Activated CD4-positive, alpha-beta T cell treated with anti-CD3 and anti-CD28 coated beads, Interleukin-2, amount 50 U/mL, for 4 hours (primary cell): ENCODE results near the gene ROM1.
"Not testable (repeated sequence)": the region's sequence is repeated elsewhere in the genome, so short reads cannot be mapped to it uniquely, and the experiment has no call there.

Experiments
- DNase-seq, 2 experiments: peaks; one replicate each; pipeline ENCODE4 v3.0.0-alpha.2; 2020

The ROM1 gene, protein sequence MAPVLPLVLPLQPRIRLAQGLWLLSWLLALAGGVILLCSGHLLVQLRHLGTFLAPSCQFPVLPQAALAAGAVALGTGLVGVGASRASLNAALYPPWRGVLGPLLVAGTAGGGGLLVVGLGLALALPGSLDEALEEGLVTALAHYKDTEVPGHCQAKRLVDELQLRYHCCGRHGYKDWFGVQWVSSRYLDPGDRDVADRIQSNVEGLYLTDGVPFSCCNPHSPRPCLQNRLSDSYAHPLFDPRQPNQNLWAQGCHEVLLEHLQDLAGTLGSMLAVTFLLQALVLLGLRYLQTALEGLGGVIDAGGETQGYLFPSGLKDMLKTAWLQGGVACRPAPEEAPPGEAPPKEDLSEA

DNA sequence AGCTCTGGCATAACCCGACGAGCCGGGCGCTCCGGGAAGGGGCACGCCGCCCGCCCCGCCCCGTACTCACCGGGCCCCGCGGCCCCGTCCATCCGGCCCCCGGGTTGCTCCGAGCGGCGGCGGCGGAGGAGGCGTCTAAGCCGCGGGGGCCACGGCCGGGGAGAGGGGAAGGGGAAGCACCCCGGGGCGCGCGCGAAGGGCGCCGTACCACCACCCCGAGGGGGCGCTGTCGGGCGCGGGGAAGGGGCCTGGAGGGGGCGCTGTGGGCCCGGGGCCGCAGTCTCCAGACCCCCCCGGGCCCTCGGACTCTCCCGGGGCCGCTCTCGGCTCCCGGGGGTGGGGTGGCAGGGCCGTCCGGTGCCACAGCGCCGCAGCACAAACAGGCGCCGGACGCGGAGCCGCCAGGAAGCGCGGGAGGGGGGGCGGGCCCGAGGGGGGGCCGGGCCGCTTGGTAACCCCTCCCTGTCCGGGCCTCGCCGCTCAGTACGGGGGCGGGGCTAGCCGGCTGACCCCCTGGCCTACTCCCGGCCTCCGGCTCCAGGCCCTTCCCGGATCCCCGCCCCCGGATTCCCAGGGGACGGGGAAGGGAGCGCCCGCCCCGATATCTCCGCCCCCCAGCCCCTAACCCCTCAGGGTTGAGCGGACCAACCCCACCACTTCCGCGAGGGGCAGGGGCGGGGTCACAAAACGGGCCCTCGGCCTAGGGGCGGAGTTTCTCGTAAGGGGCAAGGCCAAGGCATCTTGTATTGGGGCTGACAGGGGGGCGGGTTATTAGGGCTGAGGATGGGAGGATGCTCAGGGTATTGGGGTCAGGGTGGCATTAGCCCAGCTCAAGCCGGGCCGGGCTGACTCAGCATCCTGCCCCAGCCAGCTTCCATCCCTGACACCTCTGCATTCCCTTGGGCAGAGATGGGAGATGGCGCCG is at the start of gene ROM1, which contains the start of gene EML3:
ROM1 (plus strand) TSS at position 892 of the 925 bp plus-strand sequence; CDS start at position 917, 25 bp downstream.
EML3 (minus strand) TSS at position 410 of the 925 bp plus-strand sequence; CDS start at position 92, 318 bp downstream.
- peak; percentile 85 to 88 for DNase-seq

GRCh38 chr11:62565100-62565802 is 47.8 kb upstream of the ROM1 start:
- no peak for DNase-seq

DNA sequence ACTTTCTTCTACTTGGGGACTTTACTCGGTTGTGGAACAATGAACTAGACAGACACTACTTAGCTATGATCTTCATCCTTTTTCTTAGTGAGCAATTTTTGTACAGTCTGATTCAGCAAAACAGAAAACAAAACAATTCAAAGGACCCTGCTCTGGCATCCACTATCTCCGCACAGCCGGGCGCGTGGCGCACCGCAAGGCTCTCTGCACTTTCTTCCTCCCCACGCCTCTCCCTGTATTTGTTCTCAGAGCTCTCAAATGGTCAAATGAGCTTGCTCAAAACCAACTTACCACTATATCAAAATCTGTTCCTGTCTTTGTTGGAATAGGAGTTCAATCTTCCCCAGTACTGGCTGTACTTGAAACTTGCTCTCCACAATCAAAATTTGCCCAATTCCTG is 46.8 kb upstream of the ROM1 start:
- DNase-seq = no peak

GRCh38 chr11:62567018-62567633 is 45.9 kb upstream of the ROM1 start:
- DNase-seq = no peak

GRCh38 chr11:62569611-62570010 is 43.4 kb upstream of the ROM1 start:
- no peak for DNase-seq

DNA sequence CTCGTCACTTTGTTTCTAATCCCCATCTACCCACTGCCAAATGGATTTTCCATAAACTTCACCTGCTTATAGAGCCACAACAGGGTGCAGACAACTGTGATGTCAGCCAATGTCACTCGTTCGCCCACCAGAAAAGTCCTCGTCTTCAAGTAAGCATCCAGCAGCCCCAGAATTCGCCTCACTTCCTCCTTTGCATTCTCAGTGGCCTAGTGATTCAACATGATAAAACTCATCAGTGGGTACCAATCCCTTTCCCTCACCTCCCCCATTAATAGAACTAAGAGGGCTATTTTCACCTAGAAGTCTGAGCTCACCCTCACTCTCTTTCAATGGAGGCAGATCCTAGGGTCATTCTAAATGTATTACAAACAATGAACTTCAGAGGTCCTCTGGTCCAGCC is 42.2 kb upstream of the ROM1 start:
- not testable (repeated sequence) for DNase-seq

- DNase-seq = not testable (repeated sequence)
Observed at GRCh38 chr11:62571493-62571892, 41.6 kb upstream of the ROM1 start.

- DNase-seq = no peak
Observed at GRCh38 chr11:62572431-62572830, 40.6 kb upstream of the ROM1 start.

DNA sequence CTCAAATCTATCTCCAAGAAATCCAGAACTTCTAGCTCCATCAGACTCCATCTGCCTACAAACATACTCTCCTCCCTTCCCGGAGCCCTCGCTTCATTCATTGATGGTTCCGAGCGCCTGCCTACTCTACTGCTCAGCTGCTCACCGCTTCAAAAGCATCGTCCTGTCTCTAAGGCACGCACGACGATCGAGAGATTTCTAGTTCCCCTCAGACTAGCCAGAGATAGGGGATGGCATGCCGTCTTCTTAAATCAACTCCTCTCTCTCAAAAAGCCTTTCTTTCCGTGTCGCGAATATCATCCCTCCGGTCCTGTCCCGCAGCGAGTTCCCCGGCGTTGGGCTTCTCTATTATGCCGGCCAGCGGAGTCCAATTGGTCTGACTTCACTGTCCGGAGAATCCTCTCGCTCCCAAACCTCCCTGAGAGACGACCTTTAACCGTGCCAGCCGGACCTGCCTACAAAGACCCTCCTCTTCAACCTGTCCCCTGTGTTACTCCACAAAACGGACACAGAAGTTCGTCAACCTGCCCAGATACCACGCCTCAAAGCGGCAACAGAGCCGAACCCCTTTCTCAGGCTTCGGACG is 40.0 kb upstream of the ROM1 start:
- DNase-seq = peak in 1 of 2 experiments; percentile 21

DNA sequence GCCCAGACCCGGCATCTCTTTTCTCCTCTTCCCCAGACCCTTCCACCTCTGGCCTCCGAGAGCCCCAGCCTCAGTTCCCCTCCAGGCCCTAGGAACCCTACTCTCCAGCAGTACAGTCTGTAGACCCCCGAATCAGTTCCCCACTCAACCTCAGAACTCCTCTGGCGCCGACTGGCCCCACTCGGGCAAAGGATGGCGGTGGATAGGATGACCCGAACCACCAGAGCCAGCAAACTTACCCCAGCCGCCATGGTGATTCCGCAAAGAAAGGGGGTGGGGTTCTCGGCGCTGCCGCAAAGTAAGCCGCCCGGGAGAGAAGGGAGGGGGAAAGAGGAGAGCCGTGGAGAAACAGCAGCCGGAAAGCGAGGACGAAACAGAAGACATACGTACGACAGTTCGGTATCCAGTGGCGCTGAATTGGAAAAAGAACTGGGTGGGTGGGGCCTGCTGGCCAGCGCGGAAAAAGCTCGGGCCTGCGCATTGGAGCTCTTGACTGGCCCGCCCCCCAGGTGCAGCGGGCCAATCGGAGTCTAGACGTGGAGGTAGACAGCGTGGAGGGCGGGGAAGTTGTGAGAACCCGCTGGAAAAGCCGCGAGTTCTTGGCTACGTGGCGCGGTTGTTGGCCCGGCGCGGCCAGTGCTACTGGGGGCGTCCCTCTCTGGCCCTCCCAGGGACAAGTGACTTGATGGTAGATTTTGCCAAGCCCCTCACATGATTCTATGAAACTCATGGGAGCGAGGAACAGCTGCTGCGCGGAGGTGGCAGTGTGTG is 39.3 kb upstream of the ROM1 start, which contains the start of gene EEF1G:
EEF1G (minus strand) TSS at position 300 of the 771 bp plus-strand sequence; CDS start at position 251, 49 bp downstream.
- DNase-seq = peak; percentile 97

DNA sequence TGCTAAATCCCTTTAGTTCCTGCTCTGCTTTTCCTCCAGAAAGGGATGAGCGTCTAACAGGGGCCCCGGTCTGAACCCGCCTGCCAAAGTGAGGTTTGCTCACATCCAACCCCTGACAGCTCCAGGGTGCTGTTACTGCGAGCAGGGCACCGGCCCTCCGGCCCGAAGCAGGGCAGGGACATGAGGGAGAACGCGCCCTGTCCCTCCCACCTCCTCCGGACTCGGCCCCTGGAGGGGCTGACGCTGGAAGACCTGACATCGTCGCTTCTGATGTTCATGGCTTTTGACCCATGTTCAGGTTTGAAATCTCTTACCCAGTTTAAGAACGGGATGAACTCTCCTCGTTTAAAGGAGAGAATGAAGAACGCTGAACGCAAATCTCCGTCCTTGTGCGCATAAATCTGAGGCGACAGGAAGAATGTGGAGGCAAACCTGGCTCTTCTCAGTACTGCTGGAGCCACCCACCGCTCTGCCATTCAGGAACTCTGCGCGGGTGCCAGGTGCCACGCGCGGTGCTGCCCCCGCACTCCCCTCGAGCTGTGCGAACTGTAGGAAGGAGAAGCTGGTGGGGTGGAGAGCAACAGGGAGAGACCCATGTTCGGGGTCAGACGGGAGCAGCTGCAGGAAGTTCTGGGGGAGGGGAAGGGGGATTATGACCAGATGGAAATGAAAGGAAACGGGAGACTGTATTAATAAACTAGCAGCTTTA is 38.5 kb upstream of the ROM1 start:
- DNase-seq = no peak

DNA sequence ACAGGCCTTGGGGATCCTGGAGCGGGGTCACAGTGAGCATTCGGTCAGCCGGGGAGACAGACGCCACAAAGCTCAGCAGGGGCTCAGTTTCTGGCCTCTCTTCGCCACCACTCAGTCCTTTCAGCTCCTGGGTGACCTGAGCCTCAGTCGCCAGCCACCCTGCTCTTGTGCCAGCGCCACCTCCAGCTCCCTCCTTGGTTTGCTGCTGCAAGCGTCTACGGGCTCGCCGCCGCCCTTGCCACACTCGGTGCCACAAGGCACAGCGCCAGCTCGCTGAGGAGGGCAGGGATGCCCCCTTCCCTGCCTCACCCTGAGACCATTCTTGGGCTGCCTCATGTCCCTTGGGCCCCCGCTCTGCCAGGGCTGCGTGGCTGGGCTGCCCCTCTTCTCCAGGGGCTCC is 37.9 kb upstream of the ROM1 start:
- no peak for DNase-seq

DNA sequence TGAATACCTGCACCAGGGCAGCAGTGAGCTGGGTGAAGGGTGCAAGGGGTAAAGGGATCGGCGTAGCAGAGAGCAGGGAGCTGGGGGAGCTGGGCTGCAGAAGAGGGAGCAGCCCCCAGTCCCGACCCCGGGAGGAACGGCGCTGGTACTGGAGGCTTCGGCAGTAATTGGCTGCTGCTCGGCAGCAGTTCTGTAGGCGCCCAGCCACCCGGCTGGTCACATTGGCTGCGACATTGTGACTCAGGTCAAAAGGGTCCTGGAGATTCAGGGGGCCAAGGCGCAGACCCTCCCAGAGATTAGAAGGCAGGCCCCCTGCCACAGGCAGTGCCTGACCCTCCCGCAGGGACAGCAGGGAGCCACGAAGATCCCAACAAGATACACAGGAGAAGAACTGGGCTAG is 37.2 kb upstream of the ROM1 start:
- DNase-seq = no peak

GRCh38 chr11:62577046-62577714 is 35.9 kb upstream of the ROM1 start:
- DNase-seq = no peak

DNA sequence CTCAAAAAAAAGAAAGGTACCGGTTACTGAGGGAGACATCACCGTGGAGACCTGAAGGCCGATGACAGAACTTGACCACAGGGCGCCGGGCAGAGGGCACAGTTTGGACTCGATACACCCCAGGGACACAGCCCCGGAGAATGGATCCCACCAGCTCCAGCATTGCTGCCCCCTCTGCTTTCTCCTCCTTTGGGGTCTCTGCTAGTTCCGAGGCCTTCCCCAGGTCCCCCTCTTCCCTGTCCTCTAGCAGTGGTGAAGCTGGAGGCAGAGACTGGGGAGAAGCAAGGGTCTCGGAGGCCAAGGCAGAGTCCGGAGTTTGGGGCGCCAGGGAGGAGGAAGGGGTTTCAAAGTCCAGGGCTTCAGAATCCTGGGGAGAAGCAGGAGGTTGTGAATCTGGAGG is 34.5 kb upstream of the ROM1 start:
- no peak for DNase-seq

- no peak for DNase-seq
Observed at GRCh38 chr11:62579252-62579651, 33.8 kb upstream of the ROM1 start.

GRCh38 chr11:62580959-62581715 is 31.9 kb upstream of the ROM1 start:
- no peak for DNase-seq

DNA sequence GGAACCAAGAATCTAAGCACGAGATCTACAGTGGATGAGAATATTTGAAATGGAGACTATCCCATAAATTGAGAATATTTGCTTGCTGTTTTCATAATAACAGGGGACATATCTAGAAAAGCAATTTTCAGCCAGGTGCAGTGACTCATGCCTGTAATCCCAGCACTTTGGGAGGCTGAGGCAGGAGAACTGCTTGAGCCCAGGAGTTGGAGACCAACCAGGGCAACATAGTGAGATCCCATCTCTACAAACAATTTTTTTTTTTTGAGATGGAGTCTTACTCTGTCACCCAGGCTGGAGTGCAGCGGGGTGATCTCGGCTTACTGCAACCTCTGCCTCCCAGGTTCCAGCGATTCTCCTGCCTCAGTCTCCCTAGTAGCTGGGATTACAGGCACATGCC is 31.3 kb upstream of the ROM1 start:
- DNase-seq = not testable (repeated sequence)

- not testable (repeated sequence) for DNase-seq
Observed at GRCh38 chr11:62585356-62585755, 27.7 kb upstream of the ROM1 start.
